Measurements from ENCODE around the gene LSM14B.

Gene LSM14B

DNA sequence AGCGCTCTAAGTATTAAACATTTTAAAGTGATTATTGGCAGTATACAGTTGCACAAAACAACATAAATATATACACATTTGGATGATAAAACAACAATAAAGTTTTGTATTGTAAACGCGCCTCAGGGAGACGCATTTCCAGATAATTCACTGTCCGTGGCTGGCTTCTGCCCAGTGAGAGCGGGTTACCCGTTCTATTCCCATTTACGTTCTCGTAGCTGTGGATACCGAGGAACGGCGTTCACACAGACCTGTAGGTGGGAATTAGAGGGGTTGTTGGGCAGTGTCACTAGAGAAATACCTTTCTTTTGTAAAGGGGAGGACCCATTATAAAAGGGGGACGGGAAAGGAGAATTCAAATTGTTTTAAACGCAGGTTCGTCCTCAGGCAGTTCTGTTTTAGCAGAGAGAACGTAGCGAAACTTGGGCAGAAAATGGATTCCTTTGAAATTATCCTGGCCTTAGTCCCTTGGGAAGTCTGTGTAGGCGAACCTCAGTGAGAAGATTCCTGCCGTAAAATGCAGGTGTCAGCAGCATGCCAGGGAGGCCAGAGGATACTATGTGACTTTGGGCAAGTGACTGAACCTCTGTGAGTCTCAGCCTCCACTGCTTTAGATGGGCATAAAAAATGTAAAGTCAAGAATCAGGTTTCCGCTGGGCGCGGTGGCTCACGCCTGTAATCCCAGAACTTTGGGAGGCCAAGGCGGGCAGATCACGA, 61.3 kb downstream of the LSM14B start:
- no peak for DNase-seq (ENCODE audit: low spot score)

Data from cerebellar cortex (tissue), 1 donor.